GM10248 (cell line): ENCODE measurements around the gene NCF4.

Experiments
- CTCF ChIA-PET: fragments of 300-600 bp; sonication (Branson Sonifier 250); formaldehyde crosslinking; extraction: SDS; loops from one replicate; lab custom pipeline; 2021; ENCODE audit warnings: antibody characterized with exemption; lab: Yijun Ruan, JAX
- POLR2A ChIA-PET: fragments of 350-650 bp; sonication (Branson Sonifier 250); formaldehyde crosslinking; extraction: SDS; loops from one replicate; lab custom pipeline; 2020; ENCODE audit warnings: antibody characterized with exemption; lab: Yijun Ruan, JAX
- DNase-seq: peaks from one replicate; pipeline ENCODE4 v3.0.0; 2012; ENCODE audit errors: extremely low spot score
- CTCF ChIP-seq: IDR thresholded peaks from 2 replicates; pipeline ENCODE4 v1.5.1; 2012; ENCODE audit warnings: mild to moderate bottlenecking, low read depth; ENCODE audit errors: extremely low read depth, missing control alignments, control extremely low read depth

Gene NCF4

DNA sequence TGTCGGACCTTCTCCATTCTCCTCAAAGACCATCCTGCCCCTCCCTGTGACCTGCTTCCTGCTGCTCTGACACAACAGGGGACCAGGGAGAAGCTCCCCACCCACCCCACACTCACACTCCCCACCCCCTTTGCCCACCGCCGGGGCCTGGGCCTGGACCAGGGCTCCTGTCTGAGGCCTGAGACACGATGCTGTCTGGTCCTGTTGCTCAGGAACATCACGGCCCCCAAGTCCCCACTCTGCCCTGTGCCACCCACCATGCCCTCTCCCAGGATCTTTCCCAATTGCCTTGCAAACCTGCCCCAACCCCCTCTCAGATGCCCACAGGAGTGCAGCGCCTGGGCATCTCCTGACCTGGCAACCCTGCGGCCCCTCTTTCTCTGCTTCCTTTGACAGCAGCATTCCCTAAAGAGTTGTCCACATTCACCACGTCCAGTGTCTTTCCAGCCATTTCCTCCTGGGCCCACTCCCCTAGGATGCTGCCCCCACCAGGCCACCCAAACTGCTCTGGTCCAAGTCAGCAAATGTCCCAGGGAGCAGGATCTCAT lies 63.4 kb downstream of the NCF4 start:
- no peak for DNase-seq
- no peak for TF ChIP-seq CTCF
- ChIA-PET CTCF (no interaction called here), POLR2A (no interaction called here)

- no peak for TF ChIP-seq CTCF
- no peak for DNase-seq
- ChIA-PET POLR2A (no interaction called here), CTCF (no interaction called here)
Measured at GRCh38 chr22:36925388-36926290, 64.8 kb downstream of the NCF4 start.

- TF ChIP-seq CTCF, result no peak
- DNase-seq, result no peak
- ChIA-PET CTCF (no interaction called here), POLR2A (no interaction called here)
Measured at GRCh38 chr22:36926309-36926708, 65.5 kb downstream of the NCF4 start.

- no peak for TF ChIP-seq CTCF
- CTCF ChIA-PET, result interaction anchor here (0.8 to 1.6 kb wide), 3 partner anchors 10 to 15 kb away, joined by 3 to 7 read pairs (median 3); no protein-coding TSS in a partner anchor
- no peak for DNase-seq
- POLR2A ChIA-PET, result interaction anchor here (0.8 kb wide), 1 partner anchor 9 kb away, joined by 3 read pairs; no protein-coding TSS in a partner anchor
Measured at GRCh38 chr22:36926721-36927435, 66.1 kb downstream of the NCF4 start.
